ENCODE results near the gene SNX32. TPM values are rescaled to one million over a fixed set of nuclear protein-coding genes. Genes with fewer than 3 reads are reported as not detected.

The SNX32 gene
- total and polyA plus RNA-seq, 2 of the 13 experiments (the other 11 are each of a cell fraction or from before 2014, with no cell fraction given) = 0.09 to 0.34 TPM

DNA sequence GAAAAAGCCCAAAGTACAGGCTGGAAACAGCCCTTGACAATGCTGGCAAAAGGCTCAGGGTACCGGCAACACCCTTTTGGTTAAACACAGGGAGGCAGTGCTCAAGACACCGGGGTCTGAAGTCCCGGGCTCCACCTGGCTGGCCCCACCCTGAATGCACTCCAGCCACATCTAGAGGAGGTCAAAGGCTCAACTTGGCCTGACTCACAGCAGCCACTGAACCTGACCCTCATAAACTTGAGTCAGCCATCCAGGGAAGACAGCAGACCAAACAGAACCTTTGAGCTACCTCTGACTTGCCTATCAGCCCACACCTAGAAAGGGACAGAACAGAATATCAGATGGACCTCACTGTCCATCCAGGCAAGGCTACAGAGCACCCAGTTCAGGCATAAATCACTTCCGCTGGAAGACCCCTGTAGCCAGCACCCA lies 20.4 kb downstream of the SNX32 start (continued):
- TF ChIP-seq ARID5B (CRISPR knock-in tag; IDR thresholded peaks at IDR 0.05) = 0 out of 2 replicates have a peak, but pooled peaks have one; percentile 32
- TF ChIP-seq NR2F2 (IDR thresholded peaks at IDR 0.05; ENCODE audit: borderline replicate concordance, low read depth) = peak; percentile 69
- TF ChIP-seq SPEN (CRISPR knock-in tag; IDR thresholded peaks at IDR 0.05; ENCODE audit: low read depth) = peak; percentile 42; the same call in 1 of the 2 replicates
- TF ChIP-seq NFYB (CRISPR knock-in tag; IDR thresholded peaks at IDR 0.05) = no peak
- peak; percentile 53; the same call in 1 of the 2 replicates for TF ChIP-seq HNF4G (IDR thresholded peaks at IDR 0.05; ENCODE audit: borderline replicate concordance, low read depth, low read length)
- no peak for TF ChIP-seq HNF4G (CRISPR knock-in tag; IDR thresholded peaks at IDR 0.05; ENCODE audit: borderline replicate concordance, low read depth)
- no peak for TF ChIP-seq SOX13 (IDR thresholded peaks at IDR 0.05)
- TF ChIP-seq SOX13 (CRISPR knock-in tag; conservative IDR thresholded peaks at IDR 0.05 in 1 of 2, IDR thresholded peaks at IDR 0.05 in 1 of 2) = 0 out of 4 replicates have a peak, but pooled peaks of 1 of the 2 experiments have one; percentile 7
- no peak for TF ChIP-seq ZNF205 (CRISPR knock-in tag; IDR thresholded peaks at IDR 0.05)
- 0 out of 2 replicates have a peak, but pooled peaks have one; percentile 37 for TF ChIP-seq MTF1 (CRISPR knock-in tag; IDR thresholded peaks at IDR 0.05)
- no peak for TF ChIP-seq EEA1 (CRISPR knock-in tag; IDR thresholded peaks at IDR 0.05; ENCODE audit: borderline replicate concordance)
- TF ChIP-seq SKI (IDR thresholded peaks at IDR 0.05; ENCODE audit: partially characterized antibody) = peak; percentile 99
- no peak for TF ChIP-seq HOXA5 (CRISPR knock-in tag; IDR thresholded peaks at IDR 0.05)
- TF ChIP-seq, protein P1, sequence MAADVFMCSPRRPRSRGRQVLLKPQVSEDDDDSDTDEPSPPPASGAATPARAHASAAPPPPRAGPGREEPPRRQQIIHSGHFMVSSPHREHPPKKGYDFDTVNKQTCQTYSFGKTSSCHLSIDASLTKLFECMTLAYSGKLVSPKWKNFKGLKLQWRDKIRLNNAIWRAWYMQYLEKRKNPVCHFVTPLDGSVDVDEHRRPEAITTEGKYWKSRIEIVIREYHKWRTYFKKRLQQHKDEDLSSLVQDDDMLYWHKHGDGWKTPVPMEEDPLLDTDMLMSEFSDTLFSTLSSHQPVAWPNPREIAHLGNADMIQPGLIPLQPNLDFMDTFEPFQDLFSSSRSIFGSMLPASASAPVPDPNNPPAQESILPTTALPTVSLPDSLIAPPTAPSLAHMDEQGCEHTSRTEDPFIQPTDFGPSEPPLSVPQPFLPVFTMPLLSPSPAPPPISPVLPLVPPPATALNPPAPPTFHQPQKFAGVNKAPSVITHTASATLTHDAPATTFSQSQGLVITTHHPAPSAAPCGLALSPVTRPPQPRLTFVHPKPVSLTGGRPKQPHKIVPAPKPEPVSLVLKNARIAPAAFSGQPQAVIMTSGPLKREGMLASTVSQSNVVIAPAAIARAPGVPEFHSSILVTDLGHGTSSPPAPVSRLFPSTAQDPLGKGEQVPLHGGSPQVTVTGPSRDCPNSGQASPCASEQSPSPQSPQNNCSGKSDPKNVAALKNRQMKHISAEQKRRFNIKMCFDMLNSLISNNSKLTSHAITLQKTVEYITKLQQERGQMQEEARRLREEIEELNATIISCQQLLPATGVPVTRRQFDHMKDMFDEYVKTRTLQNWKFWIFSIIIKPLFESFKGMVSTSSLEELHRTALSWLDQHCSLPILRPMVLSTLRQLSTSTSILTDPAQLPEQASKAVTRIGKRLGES (CRISPR knock-in tag; IDR thresholded peaks at IDR 0.05; ENCODE audit: borderline replicate concordance) = no peak
- no peak for TF ChIP-seq SUZ12 (IDR thresholded peaks at IDR 0.05; ENCODE audit: low read depth, low read length)
- TF ChIP-seq ZNF430 (CRISPR knock-in tag; IDR thresholded peaks at IDR 0.05) = peak; percentile 22; the same call in 1 of the 2 replicates
- no peak for TF ChIP-seq ZIK1 (CRISPR knock-in tag; IDR thresholded peaks at IDR 0.05; ENCODE audit: borderline replicate concordance, low read depth)
- TF ChIP-seq, protein P2, sequence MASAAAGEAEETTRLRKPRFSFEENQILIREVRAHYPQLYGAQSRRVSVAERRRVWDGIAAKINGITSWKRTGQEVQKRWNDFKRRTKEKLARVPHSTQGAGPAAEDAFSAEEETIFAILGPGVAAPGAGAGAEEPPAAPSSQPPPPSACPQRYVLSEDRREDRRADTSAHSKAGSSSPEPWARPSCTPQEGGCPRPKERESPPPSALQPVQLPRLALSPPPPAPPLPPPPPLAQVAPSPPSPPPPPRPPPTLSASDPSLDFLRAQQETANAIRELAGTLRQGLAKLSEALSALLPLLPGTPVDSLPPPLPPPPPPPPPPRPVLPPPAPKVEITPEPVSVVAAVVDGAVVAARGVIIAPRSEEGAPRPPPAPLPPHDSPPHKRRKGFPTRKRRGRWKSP (CRISPR knock-in tag; IDR thresholded peaks at IDR 0.05) = no peak
- peak in 1 of 2 experiments; percentile 12; a peak in 1 of 4 replicates for TF ChIP-seq EP300 (IDR thresholded peaks at IDR 0.05; ENCODE audit: low read depth in 2 of 2, low read length in 2 of 2)
- no peak for TF ChIP-seq EP300 (CRISPR knock-in tag; IDR thresholded peaks at IDR 0.05; ENCODE audit: borderline replicate concordance)
- TF ChIP-seq HDAC1 (CRISPR knock-in tag; IDR thresholded peaks at IDR 0.05) = peak; percentile 51
- TF ChIP-seq ESRRA (CRISPR knock-in tag; IDR thresholded peaks at IDR 0.05; ENCODE audit: low read depth) = 0 out of 2 replicates have a peak, but pooled peaks have one; percentile 38
- peak; percentile 65 for TF ChIP-seq RBM22 (optimal IDR thresholded peaks at IDR 0.05; ENCODE audit: low read length)
- peak; percentile 11 for TF ChIP-seq TEAD3 (CRISPR knock-in tag; optimal IDR thresholded peaks at IDR 0.05; ENCODE audit: borderline replicate concordance)
